GM19372 (cell line): Measurements from ENCODE around the gene RELCH.

Experiments
- ATAC-seq: cut with Tn5 transposase; IDR thresholded peaks from one replicate; pipeline ENCODE4 v1.9.1; 2021; ENCODE audit warnings: mild to moderate bottlenecking, low read depth, moderate library complexity; ENCODE audit not compliant: unreplicated experiment

The RELCH gene

GRCh38 chr18:62248313-62248712 lies 61.3 kb downstream of the RELCH start:
- no peak for ATAC-seq

- peak; percentile 70 for ATAC-seq
Measured at GRCh38 chr18:62249478-62250097, 62.5 kb downstream of the RELCH start.

- no peak for ATAC-seq
Measured at GRCh38 chr18:62250475-62250874, 63.4 kb downstream of the RELCH start.

GRCh38 chr18:62258093-62258492 lies 71.0 kb downstream of the RELCH start:
- no peak for ATAC-seq

- no peak for ATAC-seq
Measured at GRCh38 chr18:62258616-62259015, 71.6 kb downstream of the RELCH start.

GRCh38 chr18:62262061-62262460 lies 75.0 kb downstream of the RELCH start:
- ATAC-seq = no peak

GRCh38 chr18:62264984-62265383 lies 77.9 kb downstream of the RELCH start:
- ATAC-seq = no peak

- ATAC-seq = no peak
Measured at GRCh38 chr18:62277045-62277444, 90.0 kb downstream of the RELCH start.

GRCh38 chr18:62279561-62279960 lies 92.5 kb downstream of the RELCH start:
- ATAC-seq = no peak

GRCh38 chr18:62280058-62280457 lies 93.0 kb downstream of the RELCH start:
- ATAC-seq = no peak

- no peak for ATAC-seq
Measured at GRCh38 chr18:62280786-62281185, 93.7 kb downstream of the RELCH start.

GRCh38 chr18:62281684-62282083 lies 94.6 kb downstream of the RELCH start:
- no peak for ATAC-seq

GRCh38 chr18:62282188-62282629 lies 95.2 kb downstream of the RELCH start:
- ATAC-seq = no peak

- ATAC-seq = no peak
Measured at GRCh38 chr18:62284637-62285036, 97.6 kb downstream of the RELCH start.

GRCh38 chr18:62285281-62285680 lies 98.2 kb downstream of the RELCH start:
- no peak for ATAC-seq

GRCh38 chr18:62287781-62288664 lies 101.0 kb downstream of the RELCH start:
- ATAC-seq = no peak

- ATAC-seq = no peak
Measured at GRCh38 chr18:62288665-62289008, 101.6 kb downstream of the RELCH start.

- ATAC-seq = no peak
Measured at GRCh38 chr18:62289047-62289446, 102.0 kb downstream of the RELCH start.

- ATAC-seq = no peak
Measured at GRCh38 chr18:62294073-62294472, 107.0 kb downstream of the RELCH start.

GRCh38 chr18:62300359-62300963 lies 113.4 kb downstream of the RELCH start:
- no peak for ATAC-seq

- no peak for ATAC-seq
Measured at GRCh38 chr18:62301322-62301721, 114.3 kb downstream of the RELCH start.

GRCh38 chr18:62312851-62313250 lies 125.8 kb downstream of the RELCH start:
- no peak for ATAC-seq
